ENCODE measurements around the gene ALAS1. TPM values are rescaled to one million over a fixed set of nuclear protein-coding genes. Genes with fewer than 3 reads are reported as not detected.

The ALAS1 gene
- total and polyA plus RNA-seq, 9 of the 15 experiments (the other 6 are each of a cell fraction or from before 2014, with no cell fraction given): 21.4 to 49.5 (median 34.4) TPM

GRCh38 chr3:52174896-52175295, 23.1 kb upstream of the ALAS1 start (continued):
- TF ChIP-seq ATF3 (IDR thresholded peaks at IDR 0.05) (no peak), ATF3 (CRISPR knock-in tag; conservative IDR thresholded peaks at IDR 0.05) (no peak)

- Histone ChIP-seq H3K4me1 (replicated peaks in 1 of 2; ENCODE audit: control insufficient read depth in 2 of 2, insufficient read depth in 2 of 2, low read length in 2 of 2) (peaks cover 8 to 23% of the 10 kb centered on the region in 2 experiments; a peak in 4 of 5 replicates), H2AFZ (ENCODE audit: low read depth, low read length) (no peak overlapping the region), H3K9me1 (ENCODE audit: control insufficient read depth, insufficient read depth, low read length) (no peaks in the 10 kb centered on the region), H3K4me3 (no peak overlapping the region), H4K20me1 (replicated peaks; ENCODE audit: control insufficient read depth, insufficient read depth, low read length) (no peaks in the 10 kb centered on the region), H3K27ac (ENCODE audit: extremely low read depth, low read depth, low read length) (no peak overlapping the region), H3K9me3 (replicated peaks; ENCODE audit: control insufficient read depth, insufficient read depth, low read depth, low read length) (no peaks in the 10 kb centered on the region), H3K4me2 (ENCODE audit: insufficient read depth, low read length) (no peak overlapping the region), H3K27me3 (ENCODE audit: control insufficient read depth in 2 of 2, insufficient read depth in 2 of 2, low read length in 2 of 2) (no peaks in the 10 kb centered on the region), H3K79me2 (ENCODE audit: control insufficient read depth, insufficient read depth, low read length) (no peaks in the 10 kb centered on the region), H3K36me3 (ENCODE audit: control insufficient read depth, insufficient read depth, low read length) (no peaks in the 10 kb centered on the region), H3K9ac (ENCODE audit: insufficient read depth in 1 of 2, low read depth in 2 of 2, low read length in 2 of 2) (peak overlapping the region in 1 of 2 experiments; percentile 66; a peak in 1 of 4 replicates)
- FAIRE-seq (no peak), DNase-seq (ENCODE audit: extremely low read depth in 1 of 4, low spot score in 3 of 4) (peak in 1 of 4 experiments; percentile 4), ATAC-seq (no peak)
- whole genome bisulfite sequencing (ENCODE audit: insufficient coverage, low coverage, missing lambda C conversion rate): 46% methylated on average over 9 of the region's 14 CpGs
- intact Hi-C loops (cut with micrococcal nuclease): no loop called here
- ChIA-PET CTCF (ENCODE audit: low intra/inter-chr PET ratio) (no interaction called here), POLR2A (interaction anchor here (0.6 to 1.0 kb wide), 5 partner anchors 13 to 180 kb away, joined by 3 read pairs; partner anchors contain the start of gene RPL29)
- no TSS peak for BruUV-seq (replicated peaks)
- TF ChIP-seq ZBTB43 (CRISPR knock-in tag; IDR thresholded peaks at IDR 0.05): no peak
- TF ChIP-seq ZNF280B (CRISPR knock-in tag; IDR thresholded peaks at IDR 0.05): no peak
- no peak for TF ChIP-seq GATA2 (CRISPR knock-in tag; IDR thresholded peaks at IDR 0.05)
- TF ChIP-seq MCM5 (IDR thresholded peaks at IDR 0.05; ENCODE audit: low read depth): no peak
- in situ Hi-C loops (cut with MboI): no loop called here
Measured at GRCh38 chr3:52175416-52176179, 22.4 kb upstream of the ALAS1 start.

All from K562 (cell line).